B cell (primary cell): ENCODE data around the gene PITPNM3. TPM values are rescaled to one million over a fixed set of nuclear protein-coding genes. Genes with fewer than 3 reads are reported as not detected.

ENCODE experiments used
- ATAC-seq: fragments of 200-7000 bp; cut with Tn5 transposase; one replicate; pipeline ENCODE4 v1.10.0; 2021; ENCODE audit warnings: low read depth, mild to moderate bottlenecking, moderate number of reproducible peaks, moderate library complexity
- CTCF ChIA-PET: fragments of 350-600 bp; sonication (Branson Sonifier 250); formaldehyde crosslinking; loops from one replicate; lab custom pipeline; 2021; ENCODE audit warnings: antibody characterized with exemption, inconsistent platforms; lab: Charles Lee
- POLR2A ChIA-PET: fragments of 350-600 bp; sonication (Branson Sonifier 250); formaldehyde crosslinking; loops from one replicate; lab custom pipeline; 2021; ENCODE audit warnings: antibody characterized with exemption; lab: Charles Lee
- DNase-seq: peaks from one replicate; pipeline ENCODE4 v3.0.0; 2013
- H2AFZ ChIP-seq: 2 replicates; pipeline ENCODE4 v1.6.1; 2012; ENCODE audit warnings: mild to moderate bottlenecking, low read depth, low read length; ENCODE audit not compliant: insufficient read depth, poor library complexity, severe bottlenecking
- H3K27ac ChIP-seq, 2 donors: 1 replicate in 1 of 2; 2 replicates in 1 of 2; pipeline ENCODE4 v1.5.1; 2012 to 2013; ENCODE audit warnings: low read length in 2 of 2, mild to moderate bottlenecking in 2 of 2, moderate library complexity in 1 of 2
- H3K27me3 ChIP-seq, 4 experiments: fragments of 200-600 bp in 1 of 4; sonication (generic) in 1 of 4; replicated peaks in 1 of 4; 1 replicate in 2 of 4; 2 replicates in 2 of 4; pipeline versions ENCODE4 v1.6.1 to v1.7.0; 2013 to 2016; ENCODE audit warnings: low read length in 3 of 4, mild to moderate bottlenecking in 2 of 4, mixed read lengths in 1 of 4, moderate library complexity in 1 of 4; ENCODE audit not compliant: insufficient read depth in 4 of 4, control insufficient read depth in 3 of 4; ENCODE audit errors: control extremely low read depth in 1 of 4
- H3K36me3 ChIP-seq, 2 experiments: replicated peaks in 1 of 2; 1 replicate in 1 of 2; 2 replicates in 1 of 2; pipeline versions ENCODE4 v1.6.1 to v1.7.1; 2013; ENCODE audit warnings: low read length in 1 of 2; ENCODE audit not compliant: insufficient read depth in 2 of 2, control insufficient read depth in 1 of 2; ENCODE audit errors: control extremely low read depth in 1 of 2, extremely low read depth in 1 of 2
- H3K4me1 ChIP-seq, 2 donors: fragments of 200-600 bp in 1 of 2; sonication (generic) in 1 of 2; 1 replicate in 1 of 2; 2 replicates in 1 of 2; pipeline versions ENCODE4 v1.5.1 to v1.6.1; 2013 to 2017; ENCODE audit warnings: low read length in 2 of 2; ENCODE audit not compliant: control insufficient read depth in 2 of 2, insufficient read depth in 2 of 2
- H3K4me2 ChIP-seq: replicated peaks from 2 replicates; pipeline ENCODE3; 2012; ENCODE audit warnings: mild to moderate bottlenecking, low read depth, low read length; ENCODE audit not compliant: poor library complexity, severe bottlenecking
- H3K4me3 ChIP-seq, 5 experiments: fragments of 200-600 bp in 1 of 5; sonication (generic) in 1 of 5; 1 replicate in 3 of 5; 2 replicates in 2 of 5; pipeline versions ENCODE4 v1.5.1 to v1.7.0; 2011 to 2016; ENCODE audit warnings: low read length in 4 of 5, mild to moderate bottlenecking in 4 of 5, low read depth in 2 of 5, control low read depth in 1 of 5, moderate library complexity in 1 of 5; ENCODE audit not compliant: insufficient read depth in 1 of 5; ENCODE audit errors: control extremely low read depth in 1 of 5, extremely low read depth in 1 of 5
- H3K79me2 ChIP-seq: fragments of 200-600 bp; sonication (generic); one replicate; pipeline ENCODE4 v1.6.0; 2016; ENCODE audit warnings: low read length; ENCODE audit not compliant: control insufficient read depth, insufficient read depth
- H3K9ac ChIP-seq: fragments of 200-600 bp; sonication (generic); 2 replicates; pipeline ENCODE4 v1.6.1; 2017; ENCODE audit warnings: mild to moderate bottlenecking, low read length, moderate library complexity
- H3K9me3 ChIP-seq, 3 donors: one replicate each; pipeline versions ENCODE4 v1.6.1 to v1.7.1; 2013; ENCODE audit warnings: low read length in 2 of 3; ENCODE audit not compliant: control insufficient read depth in 2 of 3, insufficient read depth in 1 of 3; ENCODE audit errors: control extremely low read depth in 1 of 3
- H4K20me1 ChIP-seq: 2 replicates; pipeline ENCODE4 v1.6.0; 2012; ENCODE audit warnings: mild to moderate bottlenecking, low read length; ENCODE audit not compliant: insufficient read depth, control insufficient read depth, poor library complexity, severe bottlenecking
- H3K27ac Mint-ChIP-seq: one replicate; pipeline ENCODE4 v1.8.0; 2021; ENCODE audit warnings: mixed read lengths
- H3K27me3 Mint-ChIP-seq: one replicate; pipeline ENCODE4 v1.8.0; 2021; ENCODE audit warnings: mixed read lengths
- H3K4me1 Mint-ChIP-seq: one replicate; pipeline ENCODE4 v1.8.0; 2021; ENCODE audit warnings: mixed read lengths
- H3K4me3 Mint-ChIP-seq: one replicate; pipeline ENCODE4 v1.8.0; 2021; ENCODE audit warnings: mixed read lengths
- H3K9me3 Mint-ChIP-seq: one replicate; pipeline ENCODE4 v1.8.0; 2022; ENCODE audit warnings: mixed read lengths; ENCODE audit not compliant: insufficient read depth
- CTCF ChIP-seq: fragments of 200-600 bp; IDR thresholded peaks from one replicate; pipeline ENCODE4 v1.8.0; 2022; ENCODE audit warnings: antibody characterized with exemption, mild to moderate bottlenecking
- EZH2 ChIP-seq: IDR thresholded peaks from 2 replicates; pipeline ENCODE4 v1.6.1; 2012; ENCODE audit warnings: borderline replicate concordance, low read depth, mild to moderate bottlenecking, moderate library complexity, low read length; ENCODE audit not compliant: insufficient read depth, poor library complexity, severe bottlenecking
- WGBS: methylation state at CpG from one replicate; pipeline ENCODE4 v1.1.5; 2013; ENCODE audit warnings: missing lambda C conversion rate; ENCODE audit not compliant: insufficient coverage; 5-methylcytosine and 5-hydroxymethylcytosine counted together
- intact Hi-C: fragments of 100-400 bp; cut with micrococcal nuclease; formaldehyde crosslinking; loops from one replicate; pipeline ENCODE4 v1.10.0; 2022
- polyA plus RNA-seq: library from polyadenylated mRNA; depleted of rRNA; stranded (reverse); fragments of >200 nt; gene quantifications from 2 replicates; pipeline ENCODE4 v1.2.3, GENCODE V29; 2012
- total RNA-seq, 2 donors: library from RNA; stranded (reverse); fragments of 120-200 nt in 1 of 2; gene quantifications; 1 replicate in 1 of 2; 2 replicates in 1 of 2; pipeline versions ENCODE4 v1.2.3 to v1.2.4, GENCODE V29; 2013 to 2022

Gene PITPNM3
- total and polyA plus RNA-seq, 2 donors (not counting 1 experiment from before 2014, with no cell fraction given): 0.31 to 0.49 TPM

- Histone ChIP-seq H3K79me2 (no peaks in the 10 kb centered on the region), H4K20me1 (no peaks in the 10 kb centered on the region), H3K36me3 (no peaks in the 10 kb centered on the region), H3K4me2 (no peak overlapping the region), H2AFZ (no peak overlapping the region), H3K27ac (no peak overlapping the region), H3K4me3 (no peak overlapping the region), H3K9me3 (no peaks in the 10 kb centered on the region), H3K9ac (no peak overlapping the region), H3K4me1 (no peaks in the 10 kb centered on the region), H3K27me3 (no peaks in the 10 kb centered on the region)
- Mint-ChIP-seq H3K27ac (no peak overlapping the region), H3K4me1 (no peaks in the 10 kb centered on the region), H3K27me3 (peaks cover 3% of the 10 kb centered on the region), H3K9me3 (no peaks in the 10 kb centered on the region), H3K4me3 (no peak overlapping the region)
- ChIA-PET POLR2A (no interaction called here), CTCF (no interaction called here)
- intact Hi-C loops: no loop called here
- no peak for TF ChIP-seq CTCF
- TF ChIP-seq EZH2: no peak
- WGBS: 89% methylated on average over 7 of the region's 7 CpGs
- DNase-seq (no peak), ATAC-seq (no peak)
These were observed 52.6 kb downstream of the PITPNM3 start for GRCh38 chr17:6503641-6504195.

GRCh38 chr17:6502871-6503509 lies 53.4 kb downstream of the PITPNM3 start:
- DNase-seq: no peak
- no peak overlapping the region for H3K27ac Mint-ChIP-seq

More at GRCh38 chr17:6502871-6503509, 53.4 kb downstream of the PITPNM3 start:
- H3K79me2 ChIP-seq: no peaks in the 10 kb centered on the region
- POLR2A ChIA-PET: no interaction called here
- H3K27ac ChIP-seq: no peak overlapping the region
- CTCF ChIA-PET: no interaction called here
- no peaks in the 10 kb centered on the region for H3K36me3 ChIP-seq
- no peaks in the 10 kb centered on the region for H3K4me1 ChIP-seq
- Mint-ChIP-seq H3K4me1 (peaks cover 3% of the 10 kb centered on the region), H3K4me3 (no peak overlapping the region), H3K27me3 (no peaks in the 10 kb centered on the region), H3K9me3 (no peaks in the 10 kb centered on the region)
- no peaks in the 10 kb centered on the region for H3K9me3 ChIP-seq
- no peaks in the 10 kb centered on the region for H4K20me1 ChIP-seq
- H2AFZ ChIP-seq: no peak overlapping the region
- H3K27me3 ChIP-seq: no peaks in the 10 kb centered on the region
- no peak for ATAC-seq
- H3K4me2 ChIP-seq: no peak overlapping the region
- WGBS: 92% methylated on average over 8 of the region's 8 CpGs
- no peak overlapping the region for H3K4me3 ChIP-seq
- intact Hi-C loops: no loop called here
- TF ChIP-seq EZH2 (no peak), CTCF (no peak)
- no peak overlapping the region for H3K9ac ChIP-seq
